T-helper 2 cell (primary cell): Measurements from ENCODE around the gene D2HGDH.
"Not testable (repeated sequence)": the region's sequence is repeated elsewhere in the genome, so short reads cannot be mapped to it uniquely, and the experiment has no call there.

Experiments
- DNase-seq, 5 experiments: peaks; one replicate each; pipeline versions ENCODE4 v3.0.0 to v3.0.0-alpha.2; 2012 to 2022

D2HGDH gene

GRCh38 chr2:241810307-241811200 lies 76.1 kb downstream of the D2HGDH start:
- no peak for DNase-seq

- no peak for DNase-seq
Measured at GRCh38 chr2:241811201-241811951, 76.9 kb downstream of the D2HGDH start.

DNA sequence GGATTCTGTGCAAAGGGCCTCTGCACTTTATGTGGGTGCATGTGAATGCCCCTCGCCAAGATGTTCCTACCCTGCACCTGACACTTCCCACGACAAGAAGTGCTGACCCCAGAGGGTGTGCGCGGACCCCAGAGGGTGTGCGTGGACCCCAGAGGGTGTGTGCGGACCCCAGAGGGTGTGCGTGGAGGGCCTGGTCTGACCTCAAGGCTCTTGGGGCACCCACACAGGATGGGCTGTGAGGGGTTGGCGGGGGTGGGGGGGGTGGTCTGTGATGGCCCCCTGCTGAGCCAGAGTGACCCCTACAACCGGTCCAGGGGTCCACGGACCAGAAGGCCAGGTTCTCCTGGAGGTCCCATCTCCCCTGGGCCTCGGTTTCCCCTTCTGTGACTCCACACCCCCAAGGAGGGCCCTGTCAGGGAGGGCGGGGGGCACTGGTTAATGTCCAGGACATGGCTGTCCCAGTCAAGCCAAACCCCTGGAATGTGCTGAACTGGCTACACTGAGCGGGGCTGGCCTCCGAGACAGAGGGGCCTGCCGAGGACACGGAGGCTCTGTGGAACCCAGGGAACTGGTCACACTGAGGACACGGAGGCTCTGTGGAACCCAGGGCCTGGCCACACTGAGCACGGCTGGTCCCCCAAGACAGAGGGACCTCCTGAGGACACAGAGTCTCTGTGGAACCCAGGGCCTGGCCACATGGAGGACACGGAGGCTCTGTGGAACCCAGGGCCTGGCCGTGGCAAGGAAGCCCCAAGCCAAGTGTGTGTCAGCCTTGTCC lies 77.7 kb downstream of the D2HGDH start:
- DNase-seq = no peak

DNA sequence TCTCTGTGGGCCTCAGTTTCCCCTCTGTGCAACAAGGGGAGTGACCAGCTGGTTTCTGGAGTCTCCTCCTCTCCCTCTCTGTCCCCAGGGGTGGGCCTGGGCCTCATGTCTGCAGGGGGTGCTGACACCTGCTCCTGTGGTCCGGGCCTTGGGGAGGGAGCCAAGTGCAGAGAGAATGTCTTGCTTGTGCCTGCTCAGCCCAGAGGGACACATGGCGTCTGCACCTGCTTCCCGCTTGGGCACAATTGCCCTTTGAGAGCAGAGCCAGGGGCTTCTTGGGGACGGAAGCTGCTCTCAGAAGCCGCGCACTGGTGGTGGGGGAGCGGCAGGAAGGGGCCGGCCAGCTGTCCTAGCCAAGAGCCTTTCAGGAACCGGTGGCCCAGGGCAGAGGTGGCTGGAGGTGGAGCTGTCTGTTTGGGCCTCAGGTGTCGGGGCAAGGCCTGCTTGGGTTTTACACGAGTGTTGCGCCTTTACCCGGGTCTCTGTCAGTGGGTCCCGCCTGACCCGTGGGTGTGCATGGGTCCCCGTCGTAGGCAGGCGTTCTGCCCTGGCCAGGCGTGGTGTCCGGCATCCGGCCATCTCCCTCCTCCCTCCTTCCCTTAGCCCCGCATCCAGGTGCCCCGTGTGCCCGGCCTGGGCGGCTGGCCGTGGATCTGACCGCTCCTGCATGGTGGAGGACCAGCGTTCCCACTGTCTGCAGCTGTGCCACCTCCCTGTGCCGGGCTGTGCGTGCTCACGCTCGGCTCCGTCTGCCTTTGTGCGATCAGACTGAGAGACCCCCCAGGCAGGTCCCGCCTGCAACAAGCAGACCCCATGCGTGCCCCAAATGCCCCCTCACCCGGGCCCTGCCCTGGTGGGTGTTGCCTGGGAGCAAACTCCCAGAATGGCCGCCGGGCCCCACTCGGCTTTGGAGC lies 78.6 kb downstream of the D2HGDH start:
- DNase-seq = no peak

DNA sequence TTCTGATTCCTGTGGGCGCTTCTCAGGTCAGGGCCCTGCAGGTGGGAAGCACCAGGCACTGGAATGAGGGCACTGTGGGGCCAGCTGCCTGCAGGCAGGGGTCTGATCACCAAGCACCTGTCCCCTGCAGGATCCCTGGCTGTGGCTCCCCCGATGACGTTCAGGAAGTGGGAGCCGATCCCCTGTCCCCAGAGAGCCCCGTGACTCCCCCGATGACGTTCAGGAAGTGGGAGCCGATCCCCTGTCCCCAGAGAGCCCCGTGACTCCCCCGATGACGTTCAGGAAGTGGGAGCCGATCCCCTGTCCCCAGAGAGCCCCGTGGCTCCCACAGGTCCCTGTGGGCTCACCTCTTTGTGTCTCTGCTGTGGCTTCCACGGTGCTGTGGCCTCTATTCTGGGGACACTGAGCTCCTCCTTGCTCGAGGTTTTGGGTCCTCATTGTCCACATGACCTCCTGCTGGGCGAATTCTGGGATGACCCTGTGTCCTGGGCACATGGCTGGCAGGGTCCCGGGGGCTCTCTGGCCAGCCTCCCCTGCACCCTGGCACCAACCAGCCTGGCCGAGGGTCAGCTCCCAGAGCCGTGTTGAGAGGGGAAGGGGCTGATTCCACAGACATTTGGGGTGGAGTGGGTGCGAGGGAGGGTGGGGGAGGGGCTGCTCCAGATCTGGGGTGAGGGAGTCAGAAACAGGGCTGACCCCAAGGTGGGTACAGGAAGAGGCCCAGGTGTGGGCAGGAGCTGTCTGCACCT lies 79.4 kb downstream of the D2HGDH start:
- DNase-seq = peak in 1 of 5 experiments; percentile 75

- no peak for DNase-seq
Measured at GRCh38 chr2:241814393-241814642, 79.9 kb downstream of the D2HGDH start.

- DNase-seq = no peak
Measured at GRCh38 chr2:241814643-241815476, 80.4 kb downstream of the D2HGDH start.

DNA sequence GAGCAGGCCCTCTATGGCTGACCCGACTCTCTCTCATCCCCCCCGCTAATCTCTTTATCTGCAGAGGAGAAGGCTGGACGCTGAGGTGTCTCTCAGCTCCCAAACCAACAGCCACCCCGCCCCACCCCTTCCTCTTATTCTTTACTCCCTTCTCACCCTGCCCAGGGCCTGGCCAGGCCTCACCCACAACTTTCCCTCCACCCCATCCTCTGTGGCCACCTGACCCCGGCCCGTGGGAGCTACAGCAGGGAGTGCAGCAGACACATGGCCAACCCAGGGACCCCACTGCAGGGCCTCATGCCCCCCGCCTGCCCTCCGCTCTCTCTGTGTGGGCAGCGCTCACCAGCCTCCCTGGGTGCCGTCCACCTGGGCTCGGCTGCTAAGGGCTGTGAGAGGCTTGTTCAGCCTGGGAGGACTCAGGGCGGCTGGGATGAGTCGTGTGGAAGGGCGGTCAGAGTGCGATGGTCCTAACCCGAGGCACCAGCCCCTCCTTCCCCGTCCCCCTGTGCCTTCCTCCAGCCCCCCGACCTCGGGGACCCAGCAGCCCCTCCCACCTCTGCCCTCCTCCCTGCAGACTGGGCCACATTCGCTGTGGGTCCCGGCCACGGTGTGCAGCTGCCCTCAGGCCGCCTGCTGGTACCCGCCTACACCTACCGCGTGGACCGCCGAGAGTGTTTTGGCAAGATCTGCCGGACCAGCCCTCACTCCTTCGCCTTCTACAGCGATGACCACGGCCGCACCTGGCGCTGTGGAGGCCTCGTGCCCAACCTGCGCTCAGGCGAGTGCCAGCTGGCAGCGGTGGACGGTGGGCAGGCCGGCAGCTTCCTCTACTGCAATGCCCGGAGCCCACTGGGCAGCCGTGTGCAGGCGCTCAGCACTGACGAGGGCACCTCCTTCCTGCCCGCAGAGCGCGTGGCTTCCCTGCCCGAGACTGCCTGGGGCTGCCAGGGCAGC lies 81.3 kb downstream of the D2HGDH start:
- no peak for DNase-seq

DNA sequence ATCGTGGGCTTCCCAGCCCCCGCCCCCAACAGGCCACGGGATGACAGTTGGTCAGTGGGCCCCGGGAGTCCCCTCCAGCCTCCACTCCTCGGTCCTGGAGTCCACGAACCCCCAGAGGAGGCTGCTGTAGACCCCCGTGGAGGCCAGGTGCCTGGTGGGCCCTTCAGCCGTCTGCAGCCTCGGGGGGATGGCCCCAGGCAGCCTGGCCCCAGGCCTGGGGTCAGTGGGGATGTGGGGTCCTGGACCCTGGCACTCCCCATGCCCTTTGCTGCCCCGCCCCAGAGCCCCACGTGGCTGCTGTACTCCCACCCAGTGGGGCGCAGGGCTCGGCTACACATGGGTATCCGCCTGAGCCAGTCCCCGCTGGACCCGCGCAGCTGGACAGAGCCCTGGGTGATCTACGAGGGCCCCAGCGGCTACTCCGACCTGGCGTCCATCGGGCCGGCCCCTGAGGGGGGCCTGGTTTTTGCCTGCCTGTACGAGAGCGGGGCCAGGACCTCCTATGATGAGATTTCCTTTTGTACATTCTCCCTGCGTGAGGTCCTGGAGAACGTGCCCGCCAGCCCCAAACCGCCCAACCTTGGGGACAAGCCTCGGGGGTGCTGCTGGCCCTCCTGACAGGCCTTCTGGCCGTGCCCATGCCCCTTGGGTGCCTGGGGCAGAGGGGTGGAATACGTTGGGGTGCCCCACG lies 82.1 kb downstream of the D2HGDH start:
- no peak for DNase-seq

GRCh38 chr2:241817126-241817820 lies 82.8 kb downstream of the D2HGDH start:
- DNase-seq = peak in 1 of 5 experiments; percentile 20

DNA sequence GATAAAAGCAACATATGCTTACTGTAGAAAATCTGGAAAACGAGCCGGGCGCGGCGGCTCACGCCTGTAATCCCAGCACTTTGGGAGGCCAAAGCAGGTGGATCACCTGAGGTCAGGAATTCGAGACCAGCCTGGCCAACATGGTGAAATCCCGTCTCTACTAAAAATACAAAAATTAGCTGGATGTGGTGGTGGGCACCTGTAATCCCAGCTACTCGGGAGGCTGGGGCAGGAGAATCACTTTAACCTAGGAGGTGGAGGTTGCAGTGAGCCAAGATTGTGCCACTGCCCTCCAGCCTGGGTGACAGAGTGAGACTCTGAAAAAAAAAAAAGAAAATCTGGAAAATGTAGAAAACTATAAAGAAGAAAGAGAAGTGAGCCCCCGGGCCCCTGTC lies 83.4 kb downstream of the D2HGDH start:
- DNase-seq = not testable (repeated sequence)
